ENCODE measurements around the gene MYOC. TPM values are rescaled to one million over a fixed set of nuclear protein-coding genes. Genes with fewer than 3 reads are reported as not detected.
"Not testable (repeated sequence)": the region's sequence is repeated elsewhere in the genome, so short reads cannot be mapped to it uniquely, and the experiment has no call there.

Gene MYOC
- total RNA-seq, 5 donors from 2014 or later (not counting 1 experiment from before 2014, with no cell fraction given): not detected

DNA sequence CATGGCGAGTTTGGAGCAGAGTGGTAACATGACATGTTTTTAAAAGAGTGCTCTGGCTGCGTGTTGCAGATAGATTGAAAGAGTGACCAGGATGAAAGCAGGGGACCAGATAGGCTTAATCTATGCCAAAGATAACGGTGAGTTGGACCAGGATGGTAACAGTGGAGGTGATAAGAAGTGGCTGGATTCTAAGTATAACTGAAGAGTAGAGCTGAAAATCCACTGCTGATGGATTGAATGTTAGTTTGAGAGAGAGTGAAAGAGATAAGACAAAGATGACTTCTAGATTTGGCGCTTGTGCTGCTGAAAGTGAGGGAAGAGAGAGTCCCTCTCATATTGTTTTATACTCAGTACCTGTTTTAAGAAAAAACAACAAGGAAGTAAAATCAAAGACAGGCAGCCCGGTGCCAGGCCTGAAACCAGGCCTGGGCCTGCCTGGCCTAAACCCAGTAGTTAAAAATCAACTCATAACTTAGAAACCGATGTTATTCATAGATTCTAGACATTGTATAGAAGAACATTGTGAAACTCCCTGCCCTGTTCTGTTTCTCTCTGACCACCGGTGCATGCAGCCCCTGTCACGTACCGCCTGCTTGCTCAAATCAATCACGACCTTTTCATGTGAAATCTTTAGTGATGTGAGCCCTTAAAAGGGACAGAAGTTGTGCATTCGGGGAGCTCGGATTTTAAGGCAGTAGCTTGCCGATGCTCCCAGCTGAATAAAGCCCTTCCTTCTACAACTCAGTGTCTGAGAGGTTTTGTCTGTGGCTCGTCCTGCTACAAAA, 37.2 kb downstream of the MYOC start:
- DNase-seq; ATAC-seq (replicated peaks in 1 of 4); H3K36me3 Mint-ChIP-seq; H3K4me3 Mint-ChIP-seq; H3K27ac ChIP-seq (ENCODE audit: low read length); H3K4me1 Mint-ChIP-seq; H3K9me3 ChIP-seq; POLR2A ChIA-PET; H3K27me3 ChIP-seq (replicated peaks in 1 of 2; ENCODE audit: control insufficient read depth in 2 of 2, extremely low read depth in 1 of 2, insufficient read depth in 2 of 2, low read length in 1 of 2); CTCF ChIA-PET; H3K4me1 ChIP-seq (ENCODE audit: control insufficient read depth in 1 of 2, extremely low read depth in 1 of 2, insufficient read depth in 2 of 2, low read length in 2 of 2); H3K4me3 ChIP-seq (ENCODE audit: control insufficient read depth in 1 of 2, extremely low read depth in 1 of 2, low read length in 1 of 2); H3K9me3 Mint-ChIP-seq; H3K36me3 ChIP-seq (ENCODE audit: control insufficient read depth in 2 of 2, extremely low read depth in 1 of 2, insufficient read depth in 1 of 2, low read length in 1 of 2); H3K27ac Mint-ChIP-seq; H3K27me3 Mint-ChIP-seq: not testable (repeated sequence)
- WGBS (ENCODE audit: insufficient coverage): 78% methylated on average over 3 of the region's 14 CpGs

DNA sequence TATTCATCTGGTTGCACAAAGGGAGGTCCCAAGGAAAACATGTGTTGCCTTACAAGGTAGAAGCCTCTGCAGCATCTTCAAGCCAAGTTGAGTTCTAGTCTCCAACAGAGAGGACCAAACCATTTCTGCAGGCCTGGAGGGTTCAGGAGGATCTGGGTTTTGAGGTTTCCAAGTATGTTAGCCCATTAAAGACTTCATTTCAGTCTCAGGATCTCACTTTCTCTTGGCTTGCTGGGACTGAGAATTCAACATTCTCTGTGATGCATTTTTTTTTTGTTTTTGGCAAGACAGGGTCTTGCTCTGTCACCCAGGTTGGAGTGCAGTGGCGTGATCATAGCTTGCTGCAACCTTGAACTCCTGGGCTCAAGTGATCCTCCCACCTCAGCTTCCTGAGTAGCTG, 39.2 kb downstream of the MYOC start:
- Mint-ChIP-seq H3K4me3 (no peak overlapping the region), H3K27ac (no peak overlapping the region), H3K36me3 (no peaks in the 10 kb centered on the region), H3K27me3 (no peaks in the 10 kb centered on the region), H3K9me3 (no peaks in the 10 kb centered on the region), H3K4me1 (no peaks in the 10 kb centered on the region)
- Histone ChIP-seq H3K9me3 (no peaks in the 10 kb centered on the region), H3K4me1 (ENCODE audit: control insufficient read depth in 1 of 2, extremely low read depth in 1 of 2, insufficient read depth in 2 of 2, low read length in 2 of 2) (no peaks in the 10 kb centered on the region), H3K27me3 (replicated peaks in 1 of 2; ENCODE audit: control insufficient read depth in 2 of 2, extremely low read depth in 1 of 2, insufficient read depth in 2 of 2, low read length in 1 of 2) (no peaks in the 10 kb centered on the region), H3K27ac (ENCODE audit: low read length) (no peak overlapping the region), H3K36me3 (ENCODE audit: control insufficient read depth in 2 of 2, extremely low read depth in 1 of 2, insufficient read depth in 1 of 2, low read length in 1 of 2) (no peaks in the 10 kb centered on the region), H3K4me3 (ENCODE audit: control insufficient read depth in 1 of 2, extremely low read depth in 1 of 2, low read length in 1 of 2) (no peak overlapping the region)
- POLR2A ChIA-PET: no interaction called here
- ATAC-seq (replicated peaks in 1 of 4) (no peak), DNase-seq (no peak)
- 100% methylated on average over 1 of the region's 1 CpG for WGBS (ENCODE audit: insufficient coverage)
- CTCF ChIA-PET: no interaction called here

DNA sequence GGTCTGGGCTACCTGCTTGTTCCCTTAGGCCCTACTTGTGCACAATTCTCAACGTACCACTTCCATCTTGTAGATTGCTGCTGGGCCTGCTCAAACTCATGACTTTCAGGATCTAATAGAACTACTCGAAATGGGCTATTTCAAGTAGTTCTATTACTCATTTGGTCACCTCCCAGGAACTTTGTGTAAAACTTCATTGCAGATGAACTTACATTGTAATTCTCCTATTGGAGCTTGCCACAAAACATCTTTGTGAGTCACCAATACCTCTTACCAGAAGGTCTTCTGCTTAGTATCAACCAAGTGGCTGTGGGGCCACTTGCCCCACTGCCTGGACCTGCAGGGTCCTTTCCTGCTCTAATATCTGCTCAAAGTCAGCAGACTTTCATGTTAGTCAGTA, 41.2 kb downstream of the MYOC start:
- POLR2A ChIA-PET: no interaction called here
- H3K27ac ChIP-seq (ENCODE audit: low read length): no peak overlapping the region
- H3K4me1 ChIP-seq (ENCODE audit: control insufficient read depth in 1 of 2, extremely low read depth in 1 of 2, insufficient read depth in 2 of 2, low read length in 2 of 2): no peaks in the 10 kb centered on the region
- no peak overlapping the region for H3K27ac Mint-ChIP-seq
- no peaks in the 10 kb centered on the region for H3K9me3 Mint-ChIP-seq
- no peak overlapping the region for H3K4me3 ChIP-seq (ENCODE audit: control insufficient read depth in 1 of 2, extremely low read depth in 1 of 2, low read length in 1 of 2)
- 58% methylated on average over 2 of the region's 2 CpGs for WGBS (ENCODE audit: insufficient coverage)
- DNase-seq (no peak), ATAC-seq (replicated peaks in 1 of 4) (no peak)
- CTCF ChIA-PET: no interaction called here
- no peaks in the 10 kb centered on the region for H3K36me3 Mint-ChIP-seq
- H3K36me3 ChIP-seq (ENCODE audit: control insufficient read depth in 2 of 2, extremely low read depth in 1 of 2, insufficient read depth in 1 of 2, low read length in 1 of 2): no peaks in the 10 kb centered on the region
- H3K9me3 ChIP-seq: no peaks in the 10 kb centered on the region
- H3K27me3 ChIP-seq (replicated peaks in 1 of 2; ENCODE audit: control insufficient read depth in 2 of 2, extremely low read depth in 1 of 2, insufficient read depth in 2 of 2, low read length in 1 of 2): no peaks in the 10 kb centered on the region
- no peaks in the 10 kb centered on the region for H3K27me3 Mint-ChIP-seq
- H3K4me3 Mint-ChIP-seq: no peak overlapping the region
- H3K4me1 Mint-ChIP-seq: no peaks in the 10 kb centered on the region

DNA sequence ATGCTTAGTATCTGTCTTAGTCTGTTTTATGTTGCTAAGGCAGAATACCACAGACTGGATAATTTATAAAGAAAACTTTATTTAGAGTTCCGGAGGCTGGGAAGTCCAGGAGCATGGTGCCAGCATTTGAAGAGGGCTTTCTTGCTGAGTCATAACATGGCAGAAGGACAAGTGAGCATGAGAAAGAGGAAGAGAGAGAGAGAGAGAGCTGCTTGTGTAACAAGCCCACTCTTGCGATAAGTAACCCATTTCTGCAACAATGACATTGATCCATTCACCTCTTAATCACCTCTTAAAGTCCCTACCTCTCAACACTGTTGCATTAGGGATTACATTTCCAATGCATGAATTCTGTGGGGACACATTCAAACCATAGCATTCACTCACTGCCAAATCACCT, 42.1 kb downstream of the MYOC start:
- ChIA-PET POLR2A (no interaction called here), CTCF (no interaction called here)
- H3K27me3 ChIP-seq (replicated peaks in 1 of 2; ENCODE audit: control insufficient read depth in 2 of 2, extremely low read depth in 1 of 2, insufficient read depth in 2 of 2, low read length in 1 of 2): no peaks in the 10 kb centered on the region
- no peaks in the 10 kb centered on the region for H3K4me1 Mint-ChIP-seq
- no peak overlapping the region for H3K27ac Mint-ChIP-seq
- H3K4me3 ChIP-seq (ENCODE audit: control insufficient read depth in 1 of 2, extremely low read depth in 1 of 2, low read length in 1 of 2): no peak overlapping the region
- H3K27me3 Mint-ChIP-seq: no peaks in the 10 kb centered on the region
- H3K9me3 Mint-ChIP-seq: no peaks in the 10 kb centered on the region
- H3K27ac ChIP-seq (ENCODE audit: low read length): no peak overlapping the region
- H3K36me3 ChIP-seq (ENCODE audit: control insufficient read depth in 2 of 2, extremely low read depth in 1 of 2, insufficient read depth in 1 of 2, low read length in 1 of 2): no peaks in the 10 kb centered on the region
- no peak overlapping the region for H3K4me3 Mint-ChIP-seq
- H3K9me3 ChIP-seq: no peaks in the 10 kb centered on the region
- H3K36me3 Mint-ChIP-seq: no peaks in the 10 kb centered on the region
- DNase-seq: no peak
- ATAC-seq (replicated peaks in 1 of 4): no peak
- H3K4me1 ChIP-seq (ENCODE audit: control insufficient read depth in 1 of 2, extremely low read depth in 1 of 2, insufficient read depth in 2 of 2, low read length in 2 of 2): no peaks in the 10 kb centered on the region
- no CpG with 5 or more reads among the region's 2 CpGs for WGBS (ENCODE audit: insufficient coverage)

DNA sequence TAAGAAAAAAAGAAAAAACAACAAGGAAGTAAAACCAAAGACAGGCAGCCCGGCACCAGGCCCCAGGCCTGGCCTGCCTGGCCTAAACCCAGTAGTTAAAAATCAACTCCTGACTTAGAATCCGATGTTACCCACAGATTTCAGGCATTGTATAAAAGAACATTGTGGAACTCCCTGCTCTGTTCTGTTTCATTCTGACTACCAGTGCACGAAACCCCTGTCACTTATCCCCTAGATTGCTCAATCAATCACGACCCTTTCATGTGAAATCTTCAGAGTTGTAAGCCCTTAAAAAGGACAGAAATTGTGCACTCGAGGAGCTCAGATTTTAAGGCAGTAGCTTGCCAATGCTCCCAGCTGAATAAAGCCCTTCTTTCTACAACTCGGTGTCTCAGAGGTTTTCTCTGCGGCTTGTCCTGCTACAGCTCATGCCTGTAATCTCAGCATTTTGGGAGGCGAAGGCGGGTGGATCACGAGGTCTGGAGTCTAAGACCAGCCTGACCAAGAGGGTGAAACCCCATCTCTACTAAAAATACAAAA, 46.0 kb downstream of the MYOC start:
- Histone ChIP-seq H3K9me3 (no peaks in the 10 kb centered on the region), H3K27me3 (replicated peaks in 1 of 2; ENCODE audit: control insufficient read depth in 2 of 2, extremely low read depth in 1 of 2, insufficient read depth in 2 of 2, low read length in 1 of 2) (no peaks in the 10 kb centered on the region), H3K4me1 (ENCODE audit: control insufficient read depth in 1 of 2, extremely low read depth in 1 of 2, insufficient read depth in 2 of 2, low read length in 2 of 2) (no peaks in the 10 kb centered on the region), H3K4me3 (ENCODE audit: control insufficient read depth in 1 of 2, extremely low read depth in 1 of 2, low read length in 1 of 2) (no peak overlapping the region), H3K36me3 (ENCODE audit: control insufficient read depth in 2 of 2, extremely low read depth in 1 of 2, insufficient read depth in 1 of 2, low read length in 1 of 2) (no peaks in the 10 kb centered on the region), H3K27ac (ENCODE audit: low read length) (no peak overlapping the region)
- 81% methylated on average over 4 of the region's 10 CpGs for WGBS (ENCODE audit: insufficient coverage)
- Mint-ChIP-seq H3K27ac (no peak overlapping the region), H3K27me3 (no peaks in the 10 kb centered on the region), H3K9me3 (no peaks in the 10 kb centered on the region), H3K4me1 (no peaks in the 10 kb centered on the region), H3K36me3 (no peaks in the 10 kb centered on the region), H3K4me3 (no peak overlapping the region)
- POLR2A ChIA-PET: no interaction called here
- ATAC-seq (replicated peaks in 1 of 4) (no peak), DNase-seq (no peak)
- CTCF ChIA-PET: interaction anchor here in 1 of 2 donors (0.6 kb wide), 1 partner anchor 127 kb away, joined by 3 read pairs; no protein-coding TSS in a partner anchor

DNA sequence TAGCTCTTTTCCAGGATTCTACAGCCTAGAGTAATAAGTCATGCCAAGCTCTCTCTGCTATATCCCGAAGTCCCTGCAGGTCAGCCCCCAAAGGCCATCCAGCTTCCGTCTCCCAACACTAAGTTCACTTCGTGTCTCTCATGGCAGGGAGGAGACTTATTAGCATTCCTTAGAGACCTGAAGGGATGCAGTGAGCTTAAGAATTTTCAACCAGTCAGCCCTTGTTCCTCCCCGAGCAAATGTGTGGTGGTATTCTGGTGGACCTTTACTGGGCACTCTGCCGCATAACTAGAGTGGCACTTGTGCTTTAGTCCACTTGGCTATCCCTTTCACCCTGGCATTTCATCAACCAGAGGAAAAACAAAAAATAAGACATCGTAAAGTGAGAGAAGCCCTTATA, 49.4 kb downstream of the MYOC start:
- H3K36me3 Mint-ChIP-seq; H3K27me3 ChIP-seq (replicated peaks in 1 of 2; ENCODE audit: control insufficient read depth in 2 of 2, extremely low read depth in 1 of 2, insufficient read depth in 2 of 2, low read length in 1 of 2); H3K36me3 ChIP-seq (ENCODE audit: control insufficient read depth in 2 of 2, extremely low read depth in 1 of 2, insufficient read depth in 1 of 2, low read length in 1 of 2); H3K4me3 ChIP-seq (ENCODE audit: control insufficient read depth in 1 of 2, extremely low read depth in 1 of 2, low read length in 1 of 2); H3K27ac ChIP-seq (ENCODE audit: low read length); H3K9me3 Mint-ChIP-seq; H3K27ac Mint-ChIP-seq; H3K27me3 Mint-ChIP-seq; H3K4me3 Mint-ChIP-seq; H3K4me1 Mint-ChIP-seq; POLR2A ChIA-PET; H3K9me3 ChIP-seq; ATAC-seq (replicated peaks in 1 of 4); H3K4me1 ChIP-seq (ENCODE audit: control insufficient read depth in 1 of 2, extremely low read depth in 1 of 2, insufficient read depth in 2 of 2, low read length in 2 of 2); DNase-seq: not testable (repeated sequence)
- 93% methylated on average over 3 of the region's 6 CpGs for WGBS (ENCODE audit: insufficient coverage)
- CTCF ChIA-PET: interaction anchor here in 1 of 2 donors (0.6 kb wide), 1 partner anchor 36 kb away, joined by 3 read pairs; no protein-coding TSS in a partner anchor

All from T-cell (primary cell).